GM23338 (cell line): Measurements from ENCODE around the gene NFRKB.

Experiments
- CREB1 ChIP-seq: fragments of 250-450 bp; sonication (Bioruptor Pico); IDR thresholded peaks from 2 replicates; pipeline ENCODE4 v1.5.0; 2020; ENCODE audit warnings: low read depth, mild to moderate bottlenecking, moderate library complexity
- EZH2 ChIP-seq: fragments of 200-600 bp; sonication (generic); IDR thresholded peaks from one replicate; pipeline ENCODE4 v1.8.0; 2017; ENCODE audit warnings: antibody characterized with exemption, mild to moderate bottlenecking, low read depth; ENCODE audit not compliant: unreplicated experiment
- EZH2phosphoT487 ChIP-seq: fragments of 200-600 bp; sonication (generic); IDR thresholded peaks from one replicate; pipeline ENCODE4 v1.8.1; 2018; ENCODE audit warnings: antibody characterized with exemption; ENCODE audit not compliant: unreplicated experiment
- JUNB ChIP-seq: IDR thresholded peaks from one replicate; pipeline ENCODE4 v1.6.1; 2016; ENCODE audit warnings: antibody characterized with exemption; ENCODE audit not compliant: unreplicated experiment
- NANOG ChIP-seq: IDR thresholded peaks from 2 replicates; pipeline ENCODE4 v1.6.1; 2016; ENCODE audit warnings: antibody characterized with exemption, borderline replicate concordance
- POLR2AphosphoS5 ChIP-seq: IDR thresholded peaks from 2 replicates; pipeline ENCODE4 v1.6.1; 2016; ENCODE audit warnings: antibody characterized with exemption, low read depth
- REST ChIP-seq: IDR thresholded peaks from one replicate; pipeline ENCODE4 v1.6.1; 2018; ENCODE audit warnings: antibody characterized with exemption; ENCODE audit not compliant: unreplicated experiment
- STAT1 ChIP-seq: IDR thresholded peaks from one replicate; pipeline ENCODE4 v1.6.1; 2016; ENCODE audit warnings: antibody characterized with exemption; ENCODE audit not compliant: unreplicated experiment
- ZNF331 ChIP-seq: fragments of 250-450 bp; sonication (Bioruptor Pico); IDR thresholded peaks from 2 replicates; pipeline ENCODE4 v1.5.0; 2020; ENCODE audit warnings: low read depth, mild to moderate bottlenecking, moderate library complexity
- TF ChIP-seq, protein P1 (sequence below), 2 experiments: fragments of 200-600 bp in 1 of 2; sonication (generic) in 1 of 2; conservative IDR thresholded peaks; 2 replicates each; pipeline versions ENCODE4 v1.5.1 to v1.6.1; 2016 to 2017; ENCODE audit warnings: antibody characterized with exemption in 2 of 2, low read depth in 2 of 2, mild to moderate bottlenecking in 2 of 2, moderate library complexity in 1 of 2
- TF ChIP-seq, protein P2 (sequence below): fragments of 250-450 bp; sonication (Bioruptor Pico); IDR thresholded peaks from 2 replicates; pipeline ENCODE4 v1.5.0; 2020; ENCODE audit warnings: mild to moderate bottlenecking, moderate library complexity

DNA sequence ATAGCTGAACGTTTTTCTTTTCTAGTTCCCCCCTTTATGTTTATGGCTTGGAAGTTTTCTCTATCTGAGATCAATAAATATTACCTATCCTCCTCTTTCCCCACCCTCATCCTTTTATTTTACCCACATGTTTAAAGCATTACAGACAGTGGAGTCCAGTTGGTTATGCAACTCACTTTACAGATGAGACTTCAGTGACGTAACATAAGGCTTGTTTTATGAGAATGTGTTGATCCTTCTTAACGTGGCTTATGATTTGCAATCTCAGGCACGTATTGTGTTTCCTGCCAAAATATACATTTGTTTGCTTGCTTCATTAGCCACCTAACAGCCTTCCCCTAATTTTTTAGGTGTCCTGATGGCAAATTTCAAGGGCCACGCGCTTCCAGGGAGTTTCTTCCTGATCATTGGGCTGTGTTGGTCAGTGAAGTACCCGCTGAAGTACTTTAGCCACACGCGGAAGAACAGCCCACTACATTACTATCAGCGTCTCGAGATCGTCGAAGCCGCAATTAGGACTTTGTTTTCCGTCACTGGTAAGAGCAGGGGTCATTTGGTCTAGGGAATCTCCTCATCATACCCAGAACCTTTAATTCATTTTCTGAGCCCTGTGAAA, 43.1 kb downstream of the NFRKB start:
- TF ChIP-seq, protein P1, sequence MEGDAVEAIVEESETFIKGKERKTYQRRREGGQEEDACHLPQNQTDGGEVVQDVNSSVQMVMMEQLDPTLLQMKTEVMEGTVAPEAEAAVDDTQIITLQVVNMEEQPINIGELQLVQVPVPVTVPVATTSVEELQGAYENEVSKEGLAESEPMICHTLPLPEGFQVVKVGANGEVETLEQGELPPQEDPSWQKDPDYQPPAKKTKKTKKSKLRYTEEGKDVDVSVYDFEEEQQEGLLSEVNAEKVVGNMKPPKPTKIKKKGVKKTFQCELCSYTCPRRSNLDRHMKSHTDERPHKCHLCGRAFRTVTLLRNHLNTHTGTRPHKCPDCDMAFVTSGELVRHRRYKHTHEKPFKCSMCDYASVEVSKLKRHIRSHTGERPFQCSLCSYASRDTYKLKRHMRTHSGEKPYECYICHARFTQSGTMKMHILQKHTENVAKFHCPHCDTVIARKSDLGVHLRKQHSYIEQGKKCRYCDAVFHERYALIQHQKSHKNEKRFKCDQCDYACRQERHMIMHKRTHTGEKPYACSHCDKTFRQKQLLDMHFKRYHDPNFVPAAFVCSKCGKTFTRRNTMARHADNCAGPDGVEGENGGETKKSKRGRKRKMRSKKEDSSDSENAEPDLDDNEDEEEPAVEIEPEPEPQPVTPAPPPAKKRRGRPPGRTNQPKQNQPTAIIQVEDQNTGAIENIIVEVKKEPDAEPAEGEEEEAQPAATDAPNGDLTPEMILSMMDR (conservative IDR thresholded peaks at IDR 0.05; ENCODE audit: low read depth in 2 of 2) = no peak
- no peak for TF ChIP-seq POLR2AphosphoS5
- no peak for TF ChIP-seq CREB1
- TF ChIP-seq JUNB = no peak
- TF ChIP-seq EZH2 = no peak
- no peak for TF ChIP-seq EZH2phosphoT487
- no peak for TF ChIP-seq ZNF331 (CRISPR knock-in tag)
- TF ChIP-seq REST = no peak
- TF ChIP-seq STAT1 = no peak
- TF ChIP-seq, protein P2, sequence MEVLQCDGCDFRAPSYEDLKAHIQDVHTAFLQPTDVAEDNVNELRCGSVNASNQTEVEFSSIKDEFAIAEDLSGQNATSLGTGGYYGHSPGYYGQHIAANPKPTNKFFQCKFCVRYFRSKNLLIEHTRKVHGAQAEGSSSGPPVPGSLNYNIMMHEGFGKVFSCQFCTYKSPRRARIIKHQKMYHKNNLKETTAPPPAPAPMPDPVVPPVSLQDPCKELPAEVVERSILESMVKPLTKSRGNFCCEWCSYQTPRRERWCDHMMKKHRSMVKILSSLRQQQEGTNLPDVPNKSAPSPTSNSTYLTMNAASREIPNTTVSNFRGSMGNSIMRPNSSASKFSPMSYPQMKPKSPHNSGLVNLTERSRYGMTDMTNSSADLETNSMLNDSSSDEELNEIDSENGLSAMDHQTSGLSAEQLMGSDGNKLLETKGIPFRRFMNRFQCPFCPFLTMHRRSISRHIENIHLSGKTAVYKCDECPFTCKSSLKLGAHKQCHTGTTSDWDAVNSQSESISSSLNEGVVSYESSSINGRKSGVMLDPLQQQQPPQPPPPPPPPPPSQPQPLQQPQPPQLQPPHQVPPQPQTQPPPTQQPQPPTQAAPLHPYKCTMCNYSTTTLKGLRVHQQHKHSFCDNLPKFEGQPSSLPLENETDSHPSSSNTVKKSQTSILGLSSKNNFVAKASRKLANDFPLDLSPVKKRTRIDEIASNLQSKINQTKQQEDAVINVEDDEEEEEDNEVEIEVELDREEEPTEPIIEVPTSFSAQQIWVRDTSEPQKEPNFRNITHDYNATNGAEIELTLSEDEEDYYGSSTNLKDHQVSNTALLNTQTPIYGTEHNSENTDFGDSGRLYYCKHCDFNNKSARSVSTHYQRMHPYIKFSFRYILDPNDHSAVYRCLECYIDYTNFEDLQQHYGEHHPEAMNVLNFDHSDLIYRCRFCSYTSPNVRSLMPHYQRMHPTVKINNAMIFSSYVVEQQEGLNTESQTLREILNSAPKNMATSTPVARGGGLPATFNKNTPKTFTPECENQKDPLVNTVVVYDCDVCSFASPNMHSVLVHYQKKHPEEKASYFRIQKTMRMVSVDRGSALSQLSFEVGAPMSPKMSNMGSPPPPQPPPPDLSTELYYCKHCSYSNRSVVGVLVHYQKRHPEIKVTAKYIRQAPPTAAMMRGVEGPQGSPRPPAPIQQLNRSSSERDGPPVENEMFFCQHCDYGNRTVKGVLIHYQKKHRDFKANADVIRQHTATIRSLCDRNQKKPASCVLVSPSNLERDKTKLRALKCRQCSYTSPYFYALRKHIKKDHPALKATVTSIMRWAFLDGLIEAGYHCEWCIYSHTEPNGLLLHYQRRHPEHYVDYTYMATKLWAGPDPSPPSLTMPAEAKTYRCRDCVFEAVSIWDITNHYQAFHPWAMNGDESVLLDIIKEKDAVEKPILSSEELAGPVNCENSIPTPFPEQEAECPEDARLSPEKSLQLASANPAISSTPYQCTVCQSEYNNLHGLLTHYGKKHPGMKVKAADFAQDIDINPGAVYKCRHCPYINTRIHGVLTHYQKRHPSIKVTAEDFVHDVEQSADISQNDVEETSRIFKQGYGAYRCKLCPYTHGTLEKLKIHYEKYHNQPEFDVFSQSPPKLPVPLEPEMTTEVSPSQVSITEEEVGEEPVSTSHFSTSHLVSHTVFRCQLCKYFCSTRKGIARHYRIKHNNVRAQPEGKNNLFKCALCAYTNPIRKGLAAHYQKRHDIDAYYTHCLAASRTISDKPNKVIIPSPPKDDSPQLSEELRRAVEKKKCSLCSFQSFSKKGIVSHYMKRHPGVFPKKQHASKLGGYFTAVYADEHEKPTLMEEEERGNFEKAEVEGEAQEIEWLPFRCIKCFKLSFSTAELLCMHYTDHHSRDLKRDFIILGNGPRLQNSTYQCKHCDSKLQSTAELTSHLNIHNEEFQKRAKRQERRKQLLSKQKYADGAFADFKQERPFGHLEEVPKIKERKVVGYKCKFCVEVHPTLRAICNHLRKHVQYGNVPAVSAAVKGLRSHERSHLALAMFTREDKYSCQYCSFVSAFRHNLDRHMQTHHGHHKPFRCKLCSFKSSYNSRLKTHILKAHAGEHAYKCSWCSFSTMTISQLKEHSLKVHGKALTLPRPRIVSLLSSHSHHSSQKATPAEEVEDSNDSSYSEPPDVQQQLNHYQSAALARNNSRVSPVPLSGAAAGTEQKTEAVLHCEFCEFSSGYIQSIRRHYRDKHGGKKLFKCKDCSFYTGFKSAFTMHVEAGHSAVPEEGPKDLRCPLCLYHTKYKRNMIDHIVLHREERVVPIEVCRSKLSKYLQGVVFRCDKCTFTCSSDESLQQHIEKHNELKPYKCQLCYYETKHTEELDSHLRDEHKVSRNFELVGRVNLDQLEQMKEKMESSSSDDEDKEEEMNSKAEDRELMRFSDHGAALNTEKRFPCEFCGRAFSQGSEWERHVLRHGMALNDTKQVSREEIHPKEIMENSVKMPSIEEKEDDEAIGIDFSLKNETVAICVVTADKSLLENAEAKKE = no peak
- no peak for TF ChIP-seq NANOG
